ENCODE data around the gene ABLIM3.

The ABLIM3 gene

GRCh38 chr5:149170299-149170698, 29.0 kb downstream of the ABLIM3 start:
- TF ChIP-seq CTCF (IDR thresholded peaks at IDR 0.05; ENCODE audit: low read depth, low read length, missing control alignments): no peak
- no peaks in the 10 kb centered on the region for H3K36me3 ChIP-seq (replicated peaks)
- H3K4me3 ChIP-seq (ENCODE audit: low read depth, low read length): no peak overlapping the region
- no peaks in the 10 kb centered on the region for H3K27me3 ChIP-seq (replicated peaks)
- in situ Hi-C loops (cut with HindIII; ENCODE audit: low pct_ligation_motif_present, low sequenced_read_pairs): no loop called here
- no peak overlapping the region for H3K27ac ChIP-seq
- DNase-seq: no peak

GRCh38 chr5:149172261-149172660, 31.0 kb downstream of the ABLIM3 start:
- in situ Hi-C loops (cut with HindIII; ENCODE audit: low pct_ligation_motif_present, low sequenced_read_pairs): no loop called here
- H3K36me3 ChIP-seq (replicated peaks): no peaks in the 10 kb centered on the region
- peak overlapping the region; percentile 92 for H3K27ac ChIP-seq
- H3K4me3 ChIP-seq (ENCODE audit: low read depth, low read length): no peak overlapping the region
- no peak for TF ChIP-seq CTCF (IDR thresholded peaks at IDR 0.05; ENCODE audit: low read depth, low read length, missing control alignments)
- DNase-seq: peak; percentile 87
- H3K27me3 ChIP-seq (replicated peaks): no peaks in the 10 kb centered on the region

GRCh38 chr5:149172709-149173505, 31.6 kb downstream of the ABLIM3 start:
- Histone ChIP-seq H3K36me3 (replicated peaks) (no peaks in the 10 kb centered on the region), H3K4me3 (ENCODE audit: low read depth, low read length) (no peak overlapping the region), H3K27me3 (replicated peaks) (no peaks in the 10 kb centered on the region), H3K27ac (peak overlapping the region; percentile 92)
- in situ Hi-C loops (cut with HindIII; ENCODE audit: low pct_ligation_motif_present, low sequenced_read_pairs): no loop called here
- no peak for DNase-seq
- no peak for TF ChIP-seq CTCF (IDR thresholded peaks at IDR 0.05; ENCODE audit: low read depth, low read length, missing control alignments)

- DNase-seq: no peak
- no peak for TF ChIP-seq CTCF (IDR thresholded peaks at IDR 0.05; ENCODE audit: low read depth, low read length, missing control alignments)
- Histone ChIP-seq H3K27me3 (replicated peaks) (no peaks in the 10 kb centered on the region), H3K36me3 (replicated peaks) (no peaks in the 10 kb centered on the region), H3K27ac (peak overlapping the region; percentile 92), H3K4me3 (ENCODE audit: low read depth, low read length) (no peak overlapping the region)
- in situ Hi-C loops (cut with HindIII; ENCODE audit: low pct_ligation_motif_present, low sequenced_read_pairs): no loop called here
Observed at GRCh38 chr5:149174847-149175234, 33.5 kb downstream of the ABLIM3 start.

- Histone ChIP-seq H3K27me3 (replicated peaks) (no peaks in the 10 kb centered on the region), H3K27ac (peak overlapping the region; percentile 92), H3K36me3 (replicated peaks) (no peaks in the 10 kb centered on the region), H3K4me3 (ENCODE audit: low read depth, low read length) (no peak overlapping the region)
- TF ChIP-seq CTCF (IDR thresholded peaks at IDR 0.05; ENCODE audit: low read depth, low read length, missing control alignments): no peak
- no peak for DNase-seq
- in situ Hi-C loops (cut with HindIII; ENCODE audit: low pct_ligation_motif_present, low sequenced_read_pairs): no loop called here
Observed at GRCh38 chr5:149175346-149176105, 34.2 kb downstream of the ABLIM3 start.
